ENCODE results near the gene KRT40. TPM values are rescaled to one million over a fixed set of nuclear protein-coding genes. Genes with fewer than 3 reads are reported as not detected.

Gene KRT40
- total and polyA plus RNA-seq, 2 of the 8 experiments (the other 6 are each of a cell fraction or from before 2014, with no cell fraction given) = not detected

DNA sequence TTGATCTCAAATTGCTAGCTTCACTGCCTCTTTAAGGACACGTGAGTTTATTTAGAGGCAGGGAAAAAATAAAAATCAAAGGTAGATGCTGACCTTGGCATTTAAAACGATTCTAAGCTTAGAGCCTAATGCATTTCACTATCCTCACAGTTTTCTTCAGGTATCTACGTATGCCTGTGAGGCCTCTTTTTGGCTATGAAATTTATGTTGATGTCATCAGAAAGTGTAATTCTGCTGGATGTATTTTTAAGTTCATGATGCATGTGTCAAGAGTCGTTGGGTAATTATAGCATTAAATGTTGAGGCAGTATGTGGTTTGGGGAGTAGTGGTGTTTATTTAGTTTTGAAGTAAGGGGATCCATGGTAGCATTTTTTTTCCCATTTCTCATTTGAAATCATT is 19.8 kb upstream of the KRT40 start (continued):
- TF ChIP-seq SRF (IDR thresholded peaks at IDR 0.05; ENCODE audit: low read depth, low read length) = no peak
- no peak for TF ChIP-seq RNF2 (IDR thresholded peaks at IDR 0.05; ENCODE audit: borderline replicate concordance, low read depth, low read length, missing control alignments, poor library complexity, severe bottlenecking)
- no peak for TF ChIP-seq TAF1 (IDR thresholded peaks at IDR 0.05; ENCODE audit: low read depth, low read length)

Data from H1 (cell line).